CD14-positive monocyte (primary cell): ENCODE results near the gene CAPSL. TPM values are rescaled to one million over a fixed set of nuclear protein-coding genes. Genes with fewer than 3 reads are reported as not detected.

Source experiments
- DNase-seq, 3 donors: peaks; one replicate each; pipeline ENCODE4 v3.0.0-alpha.2; 2011 to 2022
- H2AFZ ChIP-seq: 2 replicates; pipeline ENCODE4 v1.6.0; 2012; ENCODE audit warnings: mild to moderate bottlenecking, low read depth, low read length, inconsistent platforms; ENCODE audit not compliant: insufficient read depth, poor library complexity, severe bottlenecking
- H3K27ac ChIP-seq, 2 donors: 1 replicate in 1 of 2; 2 replicates in 1 of 2; pipeline ENCODE4 v1.5.1; 2012 to 2013; ENCODE audit warnings: low read length in 2 of 2, control low read depth in 1 of 2, inconsistent platforms in 1 of 2, low read depth in 1 of 2, mild to moderate bottlenecking in 1 of 2
- H3K27me3 ChIP-seq, 2 donors: one replicate each; pipeline versions ENCODE4 v1.6.0 to v1.6.1; 2011 to 2013; ENCODE audit warnings: low read length in 2 of 2; ENCODE audit not compliant: control insufficient read depth in 2 of 2, insufficient read depth in 2 of 2
- H3K36me3 ChIP-seq, 2 donors: replicated peaks in 1 of 2; 1 replicate in 1 of 2; 2 replicates in 1 of 2; pipeline versions ENCODE4 v1.5.1 to v1.6.1; 2012 to 2013; ENCODE audit warnings: low read length in 2 of 2, control low read depth in 1 of 2, inconsistent platforms in 1 of 2, mild to moderate bottlenecking in 1 of 2; ENCODE audit not compliant: insufficient read depth in 2 of 2, control insufficient read depth in 1 of 2
- H3K4me1 ChIP-seq, 2 donors: 1 replicate in 1 of 2; 2 replicates in 1 of 2; pipeline versions ENCODE4 v1.5.1 to v1.6.1; 2012 to 2013; ENCODE audit warnings: low read length in 2 of 2, control low read depth in 1 of 2, inconsistent platforms in 1 of 2, mild to moderate bottlenecking in 1 of 2, moderate library complexity in 1 of 2; ENCODE audit not compliant: insufficient read depth in 2 of 2, control insufficient read depth in 1 of 2
- H3K4me2 ChIP-seq: replicated peaks from 2 replicates; pipeline ENCODE3; 2012; ENCODE audit warnings: low read length, moderate library complexity, mild to moderate bottlenecking; ENCODE audit not compliant: poor library complexity, severe bottlenecking; ENCODE audit errors: extremely low read depth
- H3K4me3 ChIP-seq, 3 experiments: fragments of 200-600 bp in 1 of 3; sonication (generic) in 1 of 3; replicated peaks in 1 of 3; 1 replicate in 2 of 3; 2 replicates in 1 of 3; pipeline ENCODE4 v1.5.1; 2011 to 2013; ENCODE audit warnings: low read length in 3 of 3, mild to moderate bottlenecking in 3 of 3, control low read depth in 2 of 3, low read depth in 2 of 3, inconsistent platforms in 1 of 3, moderate library complexity in 1 of 3
- H3K79me2 ChIP-seq: 2 replicates; pipeline ENCODE4 v1.6.0; 2012; ENCODE audit warnings: mild to moderate bottlenecking, control low read depth, inconsistent platforms, low read length, moderate library complexity; ENCODE audit not compliant: insufficient read depth
- H3K9ac ChIP-seq: 2 replicates; pipeline ENCODE4 v1.6.0; 2017; ENCODE audit warnings: low read length, mild to moderate bottlenecking; ENCODE audit not compliant: insufficient read depth, poor library complexity, severe bottlenecking
- H3K9me3 ChIP-seq, 2 donors: replicated peaks in 1 of 2; 1 replicate in 1 of 2; 2 replicates in 1 of 2; pipeline versions ENCODE4 v1.5.1 to v1.6.1; 2012 to 2013; ENCODE audit warnings: low read length in 2 of 2, control low read depth in 1 of 2; ENCODE audit not compliant: control insufficient read depth in 1 of 2, insufficient read depth in 1 of 2
- H4K20me1 ChIP-seq: 2 replicates; pipeline ENCODE4 v1.6.0; 2012; ENCODE audit warnings: mild to moderate bottlenecking, low read length, control low read depth, moderate library complexity; ENCODE audit not compliant: insufficient read depth
- H3K27ac Mint-ChIP-seq, 7 donors: one replicate each; pipeline ENCODE4 v1.8.0; 2020; ENCODE audit warnings: mild to moderate bottlenecking in 7 of 7, mixed read lengths in 7 of 7, moderate library complexity in 6 of 7, inconsistent platforms in 2 of 7
- H3K27me3 Mint-ChIP-seq, 3 donors: one replicate each; pipeline ENCODE4 v1.8.0; 2021 to 2022; ENCODE audit warnings: low read depth in 3 of 3, mild to moderate bottlenecking in 3 of 3, mixed read lengths in 3 of 3, moderate library complexity in 3 of 3, inconsistent platforms in 1 of 3
- H3K36me3 Mint-ChIP-seq, 2 donors: one replicate each; pipeline ENCODE4 v1.8.0; 2020; ENCODE audit warnings: mixed read lengths in 2 of 2, inconsistent platforms in 1 of 2, mild to moderate bottlenecking in 1 of 2
- H3K4me1 Mint-ChIP-seq: one replicate; pipeline ENCODE4 v1.8.0; 2020; ENCODE audit warnings: mild to moderate bottlenecking, mixed read lengths
- H3K4me3 Mint-ChIP-seq, 2 donors: one replicate each; pipeline ENCODE4 v1.8.0; 2020; ENCODE audit warnings: mild to moderate bottlenecking in 2 of 2, mixed read lengths in 2 of 2, moderate library complexity in 1 of 2
- H3K9me3 Mint-ChIP-seq, 7 donors: one replicate each; pipeline ENCODE4 v1.8.0; 2020 to 2022; ENCODE audit warnings: mixed read lengths in 7 of 7, mild to moderate bottlenecking in 6 of 7, moderate library complexity in 6 of 7, inconsistent platforms in 2 of 7
- CTCF ChIP-seq: fragments of 200-600 bp; IDR thresholded peaks from one replicate; pipeline ENCODE4 v1.8.0; 2022; ENCODE audit warnings: antibody characterized with exemption, mild to moderate bottlenecking
- WGBS: methylation state at CpG from one replicate; pipeline ENCODE4 v1.1.5; 2013; ENCODE audit warnings: missing lambda C conversion rate; ENCODE audit not compliant: insufficient coverage; 5-methylcytosine and 5-hydroxymethylcytosine counted together
- intact Hi-C, 2 donors: fragments of 100-400 bp; cut with micrococcal nuclease; formaldehyde crosslinking; loops; one replicate each; pipeline versions ENCODE4 v1.15.0 to v1.15.1; 2023
- polyA plus RNA-seq, 3 donors: library from polyadenylated mRNA; depleted of rRNA in 1 of 3; unstranded in 2 of 3; stranded (reverse) in 1 of 3; fragments of 300-500 nt in 2 of 3; fragments of >200 nt in 1 of 3; fragmentation: Illumina TruSeq in 2 of 3; gene quantifications; 1 replicate in 2 of 3; 2 replicates in 1 of 3; pipeline ENCODE4 v1.2.3, GENCODE V29; 2012 to 2021

CAPSL gene
- polyA plus RNA-seq, 3 donors: not detected

GRCh38 chr5:35884773-35885172, 53.6 kb downstream of the CAPSL start:
- no peak overlapping the region for H3K9ac ChIP-seq
- H4K20me1 ChIP-seq: no peaks in the 10 kb centered on the region
- H3K9me3 ChIP-seq: no peaks in the 10 kb centered on the region
- no peak for DNase-seq
- Mint-ChIP-seq H3K4me3 (no peak overlapping the region), H3K9me3 (peaks cover 0 to 10% (median 2%) of the 10 kb centered on the region in 7 donors), H3K27ac (no peak overlapping the region), H3K27me3 (peaks cover 0 to 1% (median 0%) of the 10 kb centered on the region in 3 donors), H3K36me3 (no peaks in the 10 kb centered on the region), H3K4me1 (peaks cover 26% of the 10 kb centered on the region)
- H3K4me2 ChIP-seq: no peak overlapping the region
- intact Hi-C loops: no loop called here
- no peak overlapping the region for H2AFZ ChIP-seq
- H3K79me2 ChIP-seq: no peaks in the 10 kb centered on the region
- H3K27me3 ChIP-seq: no peaks in the 10 kb centered on the region
- H3K36me3 ChIP-seq: no peaks in the 10 kb centered on the region
- H3K4me3 ChIP-seq: no peak overlapping the region
- no peak overlapping the region for H3K27ac ChIP-seq
- H3K4me1 ChIP-seq: peaks cover 20 to 27% of the 10 kb centered on the region in 2 donors
- no peak for TF ChIP-seq CTCF

- Histone ChIP-seq H3K9me3 (no peaks in the 10 kb centered on the region), H3K36me3 (no peaks in the 10 kb centered on the region), H3K27me3 (no peaks in the 10 kb centered on the region), H3K4me2 (peak overlapping the region; percentile 33), H3K79me2 (no peaks in the 10 kb centered on the region), H3K4me3 (peak overlapping the region in 1 of 3 experiments; percentile 3), H2AFZ (peak overlapping the region; percentile 23), H3K27ac (peak overlapping the region in 1 of 2 donors; percentile 55), H3K4me1 (peaks cover 24 to 30% of the 10 kb centered on the region in 2 donors), H4K20me1 (no peaks in the 10 kb centered on the region), H3K9ac (no peak overlapping the region)
- Mint-ChIP-seq H3K27ac (peak overlapping the region; percentile 17 to 82 (median 77)), H3K4me1 (peaks cover 29% of the 10 kb centered on the region), H3K27me3 (peaks cover 0 to 1% (median 0%) of the 10 kb centered on the region in 3 donors), H3K4me3 (peak overlapping the region in 1 of 2 donors; percentile 54), H3K9me3 (peaks cover 0 to 10% (median 2%) of the 10 kb centered on the region in 7 donors), H3K36me3 (no peaks in the 10 kb centered on the region)
- intact Hi-C loops: no loop called here
- no peak for TF ChIP-seq CTCF
- DNase-seq: peak; percentile 33 to 83 (median 39)
- no CpG with 5 or more reads among the region's 1 CpG for WGBS
Measured at GRCh38 chr5:35884191-35884769, 54.1 kb downstream of the CAPSL start.
